ENCODE results near the gene PSTPIP1. TPM values are rescaled to one million over a fixed set of nuclear protein-coding genes. Genes with fewer than 3 reads are reported as not detected.

PSTPIP1 gene
- total and polyA plus RNA-seq, 2 experiments from 2014 or later: not detected

GRCh38 chr15:77048135-77048876 lies 53.4 kb downstream of the PSTPIP1 start:
- H3K36me3 ChIP-seq (replicated peaks; ENCODE audit: insufficient read depth, low read depth): peaks cover 9% of the 10 kb centered on the region
- H3K27ac ChIP-seq: no peak overlapping the region
- no peaks in the 10 kb centered on the region for H3K27me3 ChIP-seq
- peaks cover 3% of the 10 kb centered on the region for H4K20me1 ChIP-seq (ENCODE audit: insufficient read depth, poor library complexity, severe bottlenecking)
- H2AFZ ChIP-seq: no peak overlapping the region
- H3K4me1 ChIP-seq (ENCODE audit: insufficient read depth): no peaks in the 10 kb centered on the region
- TF ChIP-seq EZH2phosphoT487 (IDR thresholded peaks at IDR 0.05; ENCODE audit: low read depth, severe bottlenecking, unreplicated experiment) (no peak), EZH2 (IDR thresholded peaks at IDR 0.05; ENCODE audit: borderline replicate concordance) (no peak), CTCF (IDR thresholded peaks at IDR 0.05; ENCODE audit: poor library complexity) (no peak)
- H3K9me3 ChIP-seq (ENCODE audit: low read depth): no peaks in the 10 kb centered on the region
- no peak overlapping the region for H3K4me3 ChIP-seq
- WGBS (ENCODE audit: low lambda C conversion rate, missing lambda C conversion rate): 74% methylated on average over 1 of the region's 1 CpG
- no peaks in the 10 kb centered on the region for H3K9me2 ChIP-seq (replicated peaks; ENCODE audit: insufficient read depth)
- no peak for DNase-seq (ENCODE audit: low spot score)
- no peak overlapping the region for H3K4me2 ChIP-seq
- H3K79me2 ChIP-seq: peaks cover 52% of the 10 kb centered on the region

- TF ChIP-seq CTCF (IDR thresholded peaks at IDR 0.05; ENCODE audit: poor library complexity) (no peak), EZH2 (IDR thresholded peaks at IDR 0.05; ENCODE audit: borderline replicate concordance) (no peak), EZH2phosphoT487 (IDR thresholded peaks at IDR 0.05; ENCODE audit: low read depth, severe bottlenecking, unreplicated experiment) (no peak)
- Histone ChIP-seq H3K27ac (no peak overlapping the region), H3K9me2 (replicated peaks; ENCODE audit: insufficient read depth) (no peaks in the 10 kb centered on the region), H2AFZ (no peak overlapping the region), H3K79me2 (peaks cover 82% of the 10 kb centered on the region), H3K4me3 (no peak overlapping the region), H3K4me1 (ENCODE audit: insufficient read depth) (peaks cover 20% of the 10 kb centered on the region), H3K36me3 (replicated peaks; ENCODE audit: insufficient read depth, low read depth) (no peaks in the 10 kb centered on the region), H3K9me3 (ENCODE audit: low read depth) (no peaks in the 10 kb centered on the region), H3K4me2 (no peak overlapping the region), H4K20me1 (ENCODE audit: insufficient read depth, poor library complexity, severe bottlenecking) (peaks cover 28% of the 10 kb centered on the region), H3K27me3 (no peaks in the 10 kb centered on the region)
- 75% methylated on average over 2 of the region's 2 CpGs for WGBS (ENCODE audit: low lambda C conversion rate, missing lambda C conversion rate)
- no peak for DNase-seq (ENCODE audit: low spot score)
Observed at GRCh38 chr15:77052556-77052955, 57.6 kb downstream of the PSTPIP1 start.

GRCh38 chr15:77053709-77054108 lies 58.8 kb downstream of the PSTPIP1 start:
- Histone ChIP-seq H3K36me3 (replicated peaks; ENCODE audit: insufficient read depth, low read depth) (no peaks in the 10 kb centered on the region), H2AFZ (no peak overlapping the region), H3K9me3 (ENCODE audit: low read depth) (no peaks in the 10 kb centered on the region), H3K4me3 (no peak overlapping the region), H3K4me1 (ENCODE audit: insufficient read depth) (peaks cover 31% of the 10 kb centered on the region), H3K4me2 (no peak overlapping the region), H3K27ac (no peak overlapping the region), H3K79me2 (peaks cover 91% of the 10 kb centered on the region), H4K20me1 (ENCODE audit: insufficient read depth, poor library complexity, severe bottlenecking) (peaks cover 40% of the 10 kb centered on the region), H3K27me3 (no peaks in the 10 kb centered on the region), H3K9me2 (replicated peaks; ENCODE audit: insufficient read depth) (no peaks in the 10 kb centered on the region)
- no peak for TF ChIP-seq EZH2 (IDR thresholded peaks at IDR 0.05; ENCODE audit: borderline replicate concordance)
- no peak for TF ChIP-seq EZH2phosphoT487 (IDR thresholded peaks at IDR 0.05; ENCODE audit: low read depth, severe bottlenecking, unreplicated experiment)
- TF ChIP-seq CTCF (IDR thresholded peaks at IDR 0.05; ENCODE audit: poor library complexity): no peak
- DNase-seq (ENCODE audit: low spot score): no peak
- 95% methylated on average over 2 of the region's 2 CpGs for WGBS (ENCODE audit: low lambda C conversion rate, missing lambda C conversion rate)
